Nephron progenitor cell (in vitro differentiated cells): ENCODE results near the gene MIER3.

Source experiments
- DNase-seq: peaks from one replicate; pipeline ENCODE4 v3.0.0; 2021
- H3K27ac Mint-ChIP-seq: 2 replicates; pipeline ENCODE4 v1.8.0; 2021; ENCODE audit warnings: mild to moderate bottlenecking, moderate library complexity, mixed read lengths
- H3K27me3 Mint-ChIP-seq: 2 replicates; pipeline ENCODE4 v1.8.0; 2021; ENCODE audit warnings: mild to moderate bottlenecking, low read depth, mixed read lengths; ENCODE audit not compliant: poor library complexity
- H3K36me3 Mint-ChIP-seq: 2 replicates; pipeline ENCODE4 v1.8.0; 2021; ENCODE audit warnings: low read depth, mixed read lengths
- H3K4me1 Mint-ChIP-seq: 2 replicates; pipeline ENCODE4 v1.8.0; 2021; ENCODE audit warnings: mixed read lengths
- H3K4me3 Mint-ChIP-seq: 2 replicates; pipeline ENCODE4 v1.8.0; 2021; ENCODE audit warnings: mild to moderate bottlenecking, moderate library complexity, mixed read lengths
- H3K9me3 Mint-ChIP-seq: 2 replicates; pipeline ENCODE4 v1.8.0; 2021; ENCODE audit warnings: mild to moderate bottlenecking, moderate library complexity, mixed read lengths
- TF ChIP-seq, protein P1 (sequence below): fragments of 200-600 bp; sonication (generic); IDR thresholded peaks from 2 replicates; pipeline ENCODE4 v1.5.0; 2021; ENCODE audit warnings: antibody characterized with exemption

The MIER3 gene

GRCh38 chr5:56971275-56971674 is 19.4 kb upstream of the MIER3 start:
- TF ChIP-seq, protein P1, sequence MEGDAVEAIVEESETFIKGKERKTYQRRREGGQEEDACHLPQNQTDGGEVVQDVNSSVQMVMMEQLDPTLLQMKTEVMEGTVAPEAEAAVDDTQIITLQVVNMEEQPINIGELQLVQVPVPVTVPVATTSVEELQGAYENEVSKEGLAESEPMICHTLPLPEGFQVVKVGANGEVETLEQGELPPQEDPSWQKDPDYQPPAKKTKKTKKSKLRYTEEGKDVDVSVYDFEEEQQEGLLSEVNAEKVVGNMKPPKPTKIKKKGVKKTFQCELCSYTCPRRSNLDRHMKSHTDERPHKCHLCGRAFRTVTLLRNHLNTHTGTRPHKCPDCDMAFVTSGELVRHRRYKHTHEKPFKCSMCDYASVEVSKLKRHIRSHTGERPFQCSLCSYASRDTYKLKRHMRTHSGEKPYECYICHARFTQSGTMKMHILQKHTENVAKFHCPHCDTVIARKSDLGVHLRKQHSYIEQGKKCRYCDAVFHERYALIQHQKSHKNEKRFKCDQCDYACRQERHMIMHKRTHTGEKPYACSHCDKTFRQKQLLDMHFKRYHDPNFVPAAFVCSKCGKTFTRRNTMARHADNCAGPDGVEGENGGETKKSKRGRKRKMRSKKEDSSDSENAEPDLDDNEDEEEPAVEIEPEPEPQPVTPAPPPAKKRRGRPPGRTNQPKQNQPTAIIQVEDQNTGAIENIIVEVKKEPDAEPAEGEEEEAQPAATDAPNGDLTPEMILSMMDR: no peak
- no peaks in the 10 kb centered on the region for H3K36me3 Mint-ChIP-seq
- peaks cover 4% of the 10 kb centered on the region for H3K27me3 Mint-ChIP-seq
- no peak overlapping the region for H3K27ac Mint-ChIP-seq
- H3K4me1 Mint-ChIP-seq: peaks cover 7% of the 10 kb centered on the region
- H3K4me3 Mint-ChIP-seq: no peak overlapping the region
- DNase-seq: no peak
- H3K9me3 Mint-ChIP-seq: no peaks in the 10 kb centered on the region

DNA sequence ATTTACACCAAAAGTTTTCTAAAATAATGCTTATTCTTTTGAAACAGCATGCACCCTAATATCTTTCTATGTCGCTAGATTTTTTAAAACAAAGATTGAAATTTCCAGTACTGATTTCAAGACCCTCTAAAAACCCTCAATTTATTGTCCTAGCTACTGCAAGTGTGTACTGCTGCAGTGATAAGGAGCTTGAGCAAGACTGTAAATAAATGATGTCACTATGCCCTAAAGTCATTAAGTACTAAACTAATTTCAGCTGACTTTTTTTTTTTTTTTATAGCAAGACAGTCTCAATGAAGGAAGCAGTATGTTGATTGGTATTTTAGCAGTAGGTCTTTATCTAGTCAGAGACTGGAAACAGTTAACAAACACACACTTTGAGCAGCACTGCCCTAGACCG is 12.2 kb upstream of the MIER3 start:
- Mint-ChIP-seq H3K4me3 (no peak overlapping the region), H3K36me3 (no peaks in the 10 kb centered on the region), H3K27me3 (peaks cover 25% of the 10 kb centered on the region), H3K27ac (no peak overlapping the region), H3K9me3 (no peaks in the 10 kb centered on the region), H3K4me1 (no peaks in the 10 kb centered on the region)
- TF ChIP-seq, protein P1: no peak
- DNase-seq: no peak

GRCh38 chr5:56963246-56963645 is 11.3 kb upstream of the MIER3 start:
- Mint-ChIP-seq H3K4me1 (no peaks in the 10 kb centered on the region), H3K27me3 (peaks cover 25% of the 10 kb centered on the region), H3K36me3 (no peaks in the 10 kb centered on the region), H3K4me3 (no peak overlapping the region), H3K9me3 (no peaks in the 10 kb centered on the region), H3K27ac (no peak overlapping the region)
- no peak for DNase-seq
- TF ChIP-seq, protein P1: no peak

GRCh38 chr5:56962286-56962685 is 10.4 kb upstream of the MIER3 start:
- H3K27ac Mint-ChIP-seq: no peak overlapping the region
- no peaks in the 10 kb centered on the region for H3K36me3 Mint-ChIP-seq
- H3K4me1 Mint-ChIP-seq: no peaks in the 10 kb centered on the region
- H3K27me3 Mint-ChIP-seq: peaks cover 35% of the 10 kb centered on the region
- no peak overlapping the region for H3K4me3 Mint-ChIP-seq
- TF ChIP-seq, protein P1: no peak
- no peaks in the 10 kb centered on the region for H3K9me3 Mint-ChIP-seq
- DNase-seq: no peak

DNA sequence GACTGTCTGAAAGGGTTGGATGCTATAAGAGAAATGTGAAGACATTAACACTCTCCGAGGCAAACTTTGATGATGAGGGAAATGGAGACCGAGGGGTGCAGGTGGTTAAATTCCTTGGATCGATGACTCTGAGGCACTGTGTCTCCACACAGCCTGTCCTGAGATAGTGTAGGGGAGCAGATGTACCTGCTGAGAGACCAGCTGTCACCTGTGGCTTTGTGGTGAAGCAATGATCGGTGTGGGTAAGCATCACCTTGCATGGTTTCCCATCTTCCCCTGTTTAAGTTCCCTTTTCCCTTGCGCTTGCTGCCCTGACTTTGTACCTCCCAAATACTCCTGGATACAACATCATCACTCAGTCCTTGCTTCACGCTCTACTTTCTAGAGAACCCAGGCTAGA is 9.8 kb upstream of the MIER3 start:
- no peak for DNase-seq
- TF ChIP-seq, protein P1: no peak
- Mint-ChIP-seq H3K4me3 (no peak overlapping the region), H3K27ac (no peak overlapping the region), H3K27me3 (peaks cover 32% of the 10 kb centered on the region), H3K9me3 (no peaks in the 10 kb centered on the region), H3K4me1 (no peaks in the 10 kb centered on the region), H3K36me3 (no peaks in the 10 kb centered on the region)

- H3K9me3 Mint-ChIP-seq: no peaks in the 10 kb centered on the region
- TF ChIP-seq, protein P1: no peak
Observed at GRCh38 chr5:56959326-56959725, 7.4 kb upstream of the MIER3 start.

More at GRCh38 chr5:56959326-56959725, 7.4 kb upstream of the MIER3 start:
- no peaks in the 10 kb centered on the region for H3K4me1 Mint-ChIP-seq
- peaks cover 43% of the 10 kb centered on the region for H3K27me3 Mint-ChIP-seq
- no peaks in the 10 kb centered on the region for H3K36me3 Mint-ChIP-seq
- no peak for DNase-seq
- no peak overlapping the region for H3K4me3 Mint-ChIP-seq
- no peak overlapping the region for H3K27ac Mint-ChIP-seq
